HG03342 (cell line): ENCODE data around the gene CPLX1.

Experiments used
- ATAC-seq: cut with Tn5 transposase; IDR thresholded peaks from one replicate; pipeline ENCODE4 v1.9.1; 2021; ENCODE audit warnings: mild to moderate bottlenecking, moderate library complexity; ENCODE audit not compliant: unreplicated experiment

Gene CPLX1

DNA sequence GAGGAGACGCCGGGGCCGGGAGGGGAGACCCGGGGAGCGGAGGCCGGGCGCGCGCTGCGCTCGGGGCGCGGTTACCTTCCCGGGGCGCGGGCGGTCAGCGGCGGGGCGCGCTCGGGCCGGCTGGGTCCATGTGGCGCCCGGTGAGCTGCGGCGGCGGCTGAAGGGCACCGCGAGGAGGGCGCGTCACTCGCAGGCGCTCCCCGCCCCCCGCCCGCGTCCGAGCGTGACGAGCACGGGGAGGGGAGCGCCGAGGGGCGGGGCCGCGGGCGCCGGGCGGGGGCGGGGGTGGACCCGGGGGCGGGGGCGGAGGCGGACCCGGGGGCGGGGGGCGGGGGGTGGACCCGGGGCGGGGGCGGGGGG is at the start of gene CPLX1:
TSS of gene CPLX1 (minus strand) at position 159 of the 360 bp plus-strand sequence. CDS start 1,607 bp downstream, outside the sequence.
- no peak for ATAC-seq

DNA sequence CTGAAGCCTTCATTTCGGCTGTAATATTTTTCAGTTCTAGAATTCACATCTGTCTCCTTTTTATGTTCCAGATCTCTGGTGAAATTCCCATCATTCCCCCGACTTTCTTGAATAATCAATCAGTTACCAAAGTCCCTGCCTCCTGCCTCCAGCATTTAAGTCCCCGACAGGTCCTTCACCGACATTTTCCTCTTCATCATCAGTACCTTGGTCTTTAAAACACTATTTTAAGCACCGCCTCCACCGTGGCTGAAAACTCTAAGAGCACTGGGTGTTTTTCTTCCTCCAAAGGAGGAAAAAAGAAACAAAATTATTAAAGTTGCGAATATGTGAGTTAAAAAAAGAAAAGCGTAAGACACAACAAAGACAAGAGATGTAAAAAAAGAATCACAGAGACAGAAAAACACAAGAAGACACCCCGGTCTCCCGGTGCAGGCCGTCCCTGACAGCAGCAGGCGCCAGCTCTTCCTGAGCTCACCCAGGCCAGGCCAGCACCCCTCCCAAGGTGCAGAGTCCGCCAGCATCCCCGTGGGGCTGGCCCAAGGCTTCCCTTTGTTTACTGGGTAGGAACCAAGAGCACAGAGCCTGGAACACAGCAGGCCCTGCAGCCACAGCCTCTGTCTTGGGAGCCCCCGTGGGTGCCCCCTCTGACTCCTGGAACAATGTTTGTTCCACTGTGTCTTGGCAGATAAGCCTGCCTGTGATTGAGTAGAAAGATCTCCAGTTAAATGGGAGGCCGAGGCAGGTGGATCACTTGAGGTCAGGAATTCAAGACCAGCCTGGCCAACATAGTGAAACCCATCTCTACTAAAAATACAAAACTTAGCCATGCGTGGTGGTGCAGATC is 49.3 kb upstream of the CPLX1 start:
- ATAC-seq, result no peak

DNA sequence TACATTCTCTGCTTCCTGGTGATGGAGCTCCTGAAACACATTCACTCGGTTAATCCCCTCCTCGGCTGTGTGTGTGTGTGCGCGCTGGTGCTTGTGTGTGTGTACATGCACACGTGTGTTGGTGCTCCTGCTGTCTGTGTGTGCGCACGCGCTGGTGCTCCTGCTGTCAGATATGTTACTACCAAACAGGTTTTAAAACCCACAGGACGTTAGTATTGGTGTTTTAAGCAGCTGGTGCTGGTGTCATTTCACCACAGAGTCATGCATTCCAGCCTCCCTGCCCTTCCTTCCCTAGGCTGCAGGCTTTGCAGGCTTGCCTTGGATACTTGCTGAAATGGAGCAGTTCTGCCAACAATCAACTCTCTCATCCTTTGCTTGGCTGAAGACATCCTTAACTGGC is 48.1 kb upstream of the CPLX1 start:
- no peak for ATAC-seq

DNA sequence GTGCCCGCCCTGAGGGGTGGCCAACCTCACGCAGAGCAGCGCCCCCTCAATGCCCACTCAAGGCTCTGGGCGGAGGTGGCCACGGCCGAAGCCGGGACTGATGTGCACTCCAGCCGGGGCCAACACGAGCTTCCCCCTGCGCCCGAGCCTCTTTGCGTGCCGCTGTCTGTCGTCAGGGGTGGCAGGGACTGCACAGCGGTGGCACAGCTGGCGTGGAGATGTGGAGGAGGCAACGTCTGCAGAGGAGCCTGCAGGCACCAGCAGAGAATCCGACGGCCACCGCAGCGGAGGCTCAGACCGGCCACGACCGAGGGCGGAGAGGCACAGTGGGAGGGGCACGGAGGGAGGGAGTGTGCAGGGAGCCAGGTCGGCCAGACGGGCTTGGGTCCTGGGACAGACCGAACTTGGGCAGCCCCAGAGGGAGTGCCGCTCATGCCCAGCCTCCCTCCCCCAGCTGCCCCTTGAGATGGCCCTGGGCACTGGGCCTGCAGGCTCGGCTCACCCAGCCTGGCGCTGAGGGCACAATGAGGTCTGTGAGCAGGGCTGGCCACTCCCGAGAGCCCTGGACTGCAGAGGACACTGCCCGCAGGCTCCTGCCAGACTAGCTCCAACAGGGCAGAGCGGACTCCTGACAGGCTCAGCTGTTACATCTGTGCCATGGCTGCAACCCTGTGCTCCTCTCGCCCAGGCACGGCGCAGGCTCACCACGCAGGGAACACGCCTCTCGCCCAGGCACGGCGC is 46.5 kb upstream of the CPLX1 start:
- ATAC-seq, result no peak

DNA sequence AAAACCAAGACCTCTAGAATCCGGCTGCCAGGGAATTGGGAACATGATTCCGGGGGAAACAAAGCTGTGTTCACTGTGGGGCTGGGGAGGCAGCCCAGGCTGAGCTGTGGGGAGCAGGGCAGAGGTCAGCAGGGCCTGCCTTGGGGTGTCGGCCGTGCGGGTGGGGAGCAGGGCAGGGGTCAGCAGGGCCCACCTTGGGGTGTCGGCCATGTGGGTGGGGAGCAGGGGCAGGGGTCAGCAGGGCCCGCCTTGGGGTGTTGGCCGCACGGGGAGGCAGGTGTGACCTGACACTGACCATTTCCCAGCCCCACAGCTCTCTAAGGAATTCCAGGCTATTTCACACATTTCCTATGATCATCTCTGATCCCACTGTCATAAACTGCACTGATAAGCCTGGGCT is 45.6 kb upstream of the CPLX1 start:
- no peak for ATAC-seq

DNA sequence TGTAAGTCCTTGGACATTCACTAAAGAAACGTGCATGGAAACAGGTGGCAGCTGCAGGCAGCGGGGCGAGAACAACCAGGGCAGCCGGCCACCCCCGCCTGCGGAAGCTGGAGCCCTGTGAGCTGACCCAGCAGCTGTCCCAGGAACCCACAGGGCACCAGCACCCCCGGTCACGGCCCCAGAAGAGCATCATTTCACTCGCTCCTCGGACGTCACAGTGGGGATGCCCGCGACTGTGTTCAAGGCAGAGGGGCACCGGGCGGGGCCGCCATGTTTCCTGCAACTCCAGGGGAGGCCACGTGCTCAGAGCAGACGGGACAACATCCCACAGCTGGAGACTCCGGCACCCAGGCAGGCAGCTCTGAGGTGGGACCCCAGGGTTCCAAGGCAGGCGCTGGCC is 45.0 kb upstream of the CPLX1 start:
- no peak for ATAC-seq

DNA sequence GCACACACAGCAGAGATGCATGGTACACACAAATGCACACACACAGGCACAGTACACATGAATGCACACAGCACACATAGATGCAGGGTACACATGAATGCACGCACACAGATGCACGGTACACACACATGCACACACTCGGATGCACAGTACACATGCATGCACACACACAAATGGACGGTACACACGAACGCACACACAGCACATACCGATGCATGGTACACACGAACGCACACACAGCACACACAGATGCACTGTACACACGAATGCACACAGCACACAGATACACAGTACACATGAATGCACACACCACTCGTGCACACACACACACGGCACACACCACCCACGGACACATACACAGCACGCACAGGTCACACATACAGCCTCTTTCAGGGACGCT is 43.8 kb upstream of the CPLX1 start:
- ATAC-seq, result no peak

DNA sequence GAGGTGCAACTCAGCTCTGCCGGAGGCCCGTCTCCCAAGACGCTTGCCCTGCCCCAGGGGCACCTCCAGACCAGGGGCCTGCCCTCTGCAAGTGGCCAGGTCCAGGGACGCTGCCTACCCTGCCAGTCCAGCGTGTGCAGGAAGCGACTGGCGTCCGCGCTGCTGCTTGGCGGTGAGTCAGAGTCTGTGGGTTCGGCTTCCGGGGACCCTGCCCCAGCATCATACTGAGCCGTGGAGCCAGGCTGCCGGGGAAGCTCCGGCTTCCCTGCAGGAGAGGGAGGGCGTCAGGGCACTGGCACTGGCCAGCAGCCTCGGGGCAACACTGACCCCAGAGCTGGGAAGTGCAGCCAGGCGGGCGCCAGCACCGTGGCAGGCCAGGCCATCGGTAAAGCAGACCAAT is 42.5 kb upstream of the CPLX1 start:
- no peak for ATAC-seq

DNA sequence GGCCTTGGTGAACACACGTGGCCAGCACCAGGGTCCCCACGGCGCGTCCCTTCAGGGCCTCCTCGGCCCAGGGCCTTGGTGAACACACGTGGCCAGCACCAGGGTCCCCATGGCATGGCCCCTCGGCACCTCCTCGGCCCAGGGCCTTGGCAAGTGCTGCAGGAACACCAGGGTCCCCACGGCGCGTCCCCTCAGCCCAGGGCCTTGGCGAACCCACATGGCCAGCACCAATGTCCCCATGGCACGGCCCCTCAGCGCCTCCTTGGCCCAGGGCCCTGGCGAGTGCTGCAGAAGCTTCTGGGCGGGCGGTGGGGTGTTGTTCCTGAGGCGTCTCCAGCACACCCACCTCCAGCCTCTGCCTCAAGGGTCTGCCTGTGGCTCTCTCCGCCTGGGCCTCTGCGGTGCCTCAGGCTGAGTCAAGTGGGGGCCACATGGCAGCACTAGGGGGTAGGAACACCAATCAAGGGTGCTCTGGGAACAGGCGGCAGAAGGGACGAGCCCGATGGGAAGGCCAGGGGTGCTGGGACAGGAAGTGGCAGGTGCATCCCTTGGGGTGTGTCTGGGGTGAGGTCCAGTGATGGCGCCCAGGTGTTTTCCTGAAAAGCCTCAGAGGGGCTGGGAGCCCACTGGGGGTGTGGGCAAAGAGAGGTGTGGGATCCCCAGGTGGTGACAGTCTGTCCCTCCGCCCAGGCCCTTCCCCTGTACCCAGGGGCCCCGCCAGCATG is 41.8 kb upstream of the CPLX1 start:
- ATAC-seq, result no peak

DNA sequence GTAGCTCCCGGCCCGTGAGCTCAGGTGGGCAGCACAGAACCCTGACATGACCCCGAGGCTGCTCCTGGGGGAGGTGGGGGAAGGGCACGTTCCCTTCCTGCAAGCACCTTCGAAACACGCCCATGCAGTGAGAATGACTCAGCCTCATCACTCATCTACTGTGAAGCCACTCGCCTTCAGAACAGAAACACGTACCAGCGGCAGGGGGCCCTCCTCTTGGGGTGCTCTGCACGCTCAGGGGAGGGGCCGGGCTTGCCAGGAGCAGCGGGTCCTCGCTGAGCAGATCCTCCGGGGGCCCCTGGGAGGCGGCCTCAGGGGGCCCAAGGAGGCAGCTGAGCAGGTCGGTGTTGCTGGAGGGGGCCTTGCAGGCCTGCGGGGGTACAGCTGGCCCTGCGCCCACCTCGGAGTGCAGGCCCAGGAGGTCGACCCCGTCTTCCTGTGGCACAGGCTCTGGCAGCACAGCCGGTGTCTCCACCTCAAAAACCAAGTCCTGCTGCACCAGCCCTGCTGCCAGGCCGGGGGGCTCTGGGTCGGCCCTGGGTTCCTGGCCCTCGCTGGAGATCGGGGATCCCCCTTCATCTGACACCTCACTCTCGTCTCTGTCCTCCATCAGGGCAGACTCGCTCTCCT is 40.9 kb upstream of the CPLX1 start:
- ATAC-seq, result no peak

DNA sequence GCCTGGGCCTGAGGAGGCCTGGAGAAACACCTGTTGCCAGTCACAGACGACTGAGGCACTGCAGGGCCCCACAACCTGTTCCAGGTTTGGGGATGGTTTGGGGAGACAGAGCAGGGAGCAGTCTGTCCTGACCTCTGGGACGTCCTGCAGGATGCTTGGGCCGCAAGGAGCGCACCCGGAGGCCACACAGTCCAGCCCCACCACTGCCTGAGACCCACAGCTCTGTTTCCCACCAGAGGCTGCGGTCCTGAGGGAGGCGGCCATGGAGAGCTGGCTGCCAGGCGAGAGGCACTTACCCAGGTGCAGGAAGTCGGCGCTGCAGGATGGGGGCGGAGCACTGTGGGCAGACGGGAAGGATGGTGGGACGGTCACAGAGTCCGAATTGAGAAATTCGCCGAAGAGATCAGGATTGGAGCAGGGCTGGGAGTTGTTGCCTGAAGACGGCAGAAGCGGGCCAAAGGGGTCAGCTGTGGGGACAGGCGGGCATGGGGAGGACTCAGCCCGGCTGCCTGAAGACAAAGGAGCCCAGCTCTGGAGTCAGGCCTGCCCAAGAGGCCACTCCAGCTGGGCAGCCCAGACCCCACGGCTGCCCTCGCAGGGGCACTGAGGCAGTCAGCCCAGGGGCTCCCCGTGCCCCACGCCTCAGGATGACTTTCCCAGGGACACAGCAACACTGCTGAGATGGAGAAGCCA is 40.3 kb upstream of the CPLX1 start:
- no peak for ATAC-seq

DNA sequence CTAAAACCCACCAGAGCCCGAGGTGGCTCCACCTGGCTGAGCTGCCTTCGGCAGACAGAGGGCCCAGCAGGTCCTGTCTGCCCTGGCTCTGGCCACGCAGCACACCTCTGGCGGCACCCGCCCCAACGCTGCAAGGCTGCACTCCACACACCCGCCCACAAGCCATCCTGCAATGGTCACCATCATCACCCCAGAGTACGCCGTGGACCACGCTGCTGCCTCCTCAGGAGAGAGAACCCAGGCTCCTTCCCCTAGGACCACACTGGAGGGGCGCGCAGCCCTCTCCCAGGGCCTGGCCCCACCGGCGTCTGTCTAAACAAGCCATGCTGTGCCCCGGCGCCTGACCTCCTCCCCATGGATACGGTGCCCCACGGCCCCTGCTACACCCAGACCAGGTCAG is 39.6 kb upstream of the CPLX1 start:
- ATAC-seq, result no peak

DNA sequence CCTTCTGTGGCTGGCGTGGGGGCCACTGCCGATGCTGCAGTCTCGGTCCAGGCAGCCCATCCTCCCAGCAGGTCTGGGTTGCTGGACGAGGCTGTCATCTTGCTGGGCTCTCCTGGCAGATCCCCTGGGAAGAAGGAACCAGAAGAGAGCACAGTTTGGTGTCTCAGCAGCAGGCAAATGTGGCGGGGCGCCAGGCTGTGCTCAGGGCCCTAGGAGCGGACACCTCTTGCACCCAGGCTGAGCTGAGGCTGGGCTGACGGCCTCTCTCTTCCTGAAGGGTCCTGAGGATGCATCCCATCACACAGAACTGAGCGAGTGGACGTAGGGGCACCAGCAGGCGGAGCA is 39.2 kb upstream of the CPLX1 start:
- no peak for ATAC-seq

DNA sequence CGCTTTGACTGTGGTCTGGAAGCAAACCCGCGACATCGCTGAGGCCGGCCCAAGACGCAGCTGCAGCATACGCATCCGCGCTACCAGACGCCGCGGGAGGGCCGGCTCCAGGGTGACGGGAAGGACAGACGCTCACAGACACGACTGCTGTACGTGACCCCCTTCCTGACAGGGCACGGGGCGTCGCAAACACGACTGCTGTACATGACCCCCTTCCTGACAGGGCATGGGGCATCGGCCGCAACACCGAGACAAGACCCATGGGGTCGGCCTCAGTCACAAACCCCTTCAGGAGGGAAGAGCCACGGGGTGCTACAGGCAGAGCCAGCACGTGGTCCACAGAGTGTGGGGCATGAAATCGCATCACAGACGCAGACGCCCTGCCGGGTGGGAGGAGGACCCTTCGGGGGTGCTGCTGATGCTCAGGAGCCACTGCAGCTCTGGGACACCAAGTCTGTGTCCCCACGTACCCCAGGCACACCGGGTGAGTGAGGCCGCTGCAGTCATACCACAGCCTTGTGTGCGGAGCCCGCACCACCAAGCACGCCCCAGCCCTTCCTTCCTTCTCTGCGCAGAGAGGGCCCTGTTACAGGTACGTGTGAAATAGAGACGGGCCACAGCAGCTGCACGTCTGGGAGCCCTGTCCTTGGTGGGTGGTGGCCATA is 38.7 kb upstream of the CPLX1 start:
- ATAC-seq, result no peak

DNA sequence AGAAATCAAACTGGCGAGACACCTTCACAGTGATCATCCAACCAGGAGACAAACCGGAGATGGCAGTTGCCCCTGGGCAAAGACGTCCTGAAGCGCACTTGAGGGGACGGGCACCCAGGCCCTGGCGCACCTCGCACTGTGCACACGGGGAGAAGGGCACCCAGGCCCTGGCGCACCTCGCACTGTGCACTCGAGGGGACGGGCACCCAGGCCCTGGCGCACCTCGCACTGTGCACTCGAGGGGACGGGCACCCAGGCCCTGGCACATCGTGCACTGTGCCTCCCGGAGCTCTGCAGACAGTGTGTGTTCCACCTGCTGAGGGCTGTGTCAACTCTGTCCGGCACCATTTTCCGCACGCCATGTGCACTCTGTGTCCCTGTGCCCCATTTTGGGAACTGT is 34.6 kb upstream of the CPLX1 start:
- no peak for ATAC-seq

DNA sequence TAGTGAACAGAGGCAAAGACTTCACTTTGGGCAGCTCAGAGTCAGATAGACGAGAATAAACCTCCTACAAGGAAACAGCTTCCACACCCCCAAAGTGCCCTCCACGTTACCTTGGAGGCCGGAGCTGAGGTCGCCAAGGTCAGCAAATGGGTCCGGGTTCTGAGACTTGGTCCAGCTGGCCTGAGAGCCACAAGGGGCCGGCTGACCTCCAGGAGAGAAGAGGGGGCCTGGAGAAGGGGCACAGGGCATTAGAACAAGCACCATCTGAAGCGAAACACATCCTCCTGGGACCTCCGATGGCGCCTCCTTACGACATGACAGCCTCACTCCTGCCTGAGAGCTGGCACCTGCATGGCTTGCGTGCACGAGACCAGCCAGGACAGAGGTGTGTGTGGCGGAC is 33.6 kb upstream of the CPLX1 start:
- ATAC-seq, result no peak

DNA sequence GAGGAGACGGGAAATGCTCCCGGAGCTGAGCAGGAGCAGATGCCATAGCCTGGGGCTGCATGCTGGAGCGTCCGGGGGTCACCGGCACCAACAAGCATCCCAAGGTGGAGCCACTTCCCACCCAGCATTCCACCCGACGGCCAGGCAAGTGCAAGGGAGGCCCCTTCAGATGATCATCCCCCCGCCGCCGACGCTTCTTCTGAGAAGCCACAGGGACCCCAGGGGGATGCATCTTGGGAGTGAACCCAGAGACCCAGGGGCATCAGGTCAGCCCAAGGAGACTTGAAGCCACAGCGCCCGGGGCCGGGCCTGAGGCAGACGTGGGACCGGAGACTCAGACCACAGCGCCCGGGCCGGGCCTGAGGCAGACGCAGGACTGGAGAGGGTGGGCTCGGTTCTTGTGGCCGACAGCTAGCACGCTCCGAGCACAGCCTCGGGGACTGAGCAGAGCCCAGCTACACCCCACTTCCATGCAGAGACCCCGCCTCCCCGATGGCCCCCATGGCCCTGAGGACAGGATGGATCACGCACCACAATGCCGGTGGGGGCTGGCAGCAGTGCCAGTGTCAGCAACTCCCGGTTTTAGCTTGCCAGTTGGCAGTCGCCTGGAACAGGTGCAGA is 33.0 kb upstream of the CPLX1 start:
- ATAC-seq, result no peak

DNA sequence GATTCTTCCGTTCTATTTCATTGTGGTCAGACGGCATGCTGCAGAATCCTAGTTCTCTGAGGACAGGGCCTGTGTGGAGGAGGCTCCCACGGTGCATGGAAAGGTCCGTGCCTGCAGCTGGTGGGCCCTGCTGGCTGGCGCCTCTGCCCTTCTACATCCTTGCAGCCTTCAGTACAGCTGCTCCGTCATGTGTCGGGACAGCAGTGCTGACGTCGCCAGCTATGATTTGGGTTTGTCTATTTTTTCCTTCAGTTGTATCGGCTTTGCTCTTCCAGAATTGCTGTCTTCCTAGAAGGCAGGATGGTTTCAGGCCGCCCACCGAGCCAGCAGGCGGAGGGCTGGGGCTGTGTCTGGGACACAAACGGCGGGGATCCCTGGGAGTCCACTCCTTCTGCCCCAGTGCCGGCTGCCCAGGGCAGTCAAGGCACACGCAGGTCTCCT is 32.1 kb upstream of the CPLX1 start:
- ATAC-seq, result no peak

DNA sequence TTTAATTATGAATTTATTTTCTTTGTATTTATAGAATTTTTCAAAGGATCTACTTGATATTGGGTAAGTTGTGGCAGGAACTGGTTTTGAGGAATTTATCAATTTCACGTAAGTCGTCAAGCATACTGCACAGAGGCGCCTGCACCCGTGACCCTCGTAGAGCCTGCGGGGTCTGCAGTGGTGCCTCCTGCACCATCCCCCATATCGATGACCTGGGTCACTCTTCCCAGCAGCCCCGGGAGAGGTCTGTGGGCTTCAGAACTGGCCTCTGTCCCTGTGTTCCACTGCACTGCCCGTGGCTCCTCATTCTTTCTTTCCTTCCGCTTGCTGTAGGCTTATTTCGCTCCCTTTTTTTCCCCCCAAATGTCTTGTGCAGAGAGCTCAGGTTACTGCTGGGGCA is 31.5 kb upstream of the CPLX1 start:
- ATAC-seq, result no peak
